Endothelial cell of umbilical vein (primary cell): ENCODE data around the gene SLC39A9. TPM values are rescaled to one million over a fixed set of nuclear protein-coding genes. Genes with fewer than 3 reads are reported as not detected.

ENCODE experiments used
- BruUV-seq: library from RNA; stranded (reverse); fragments of 400-500 nt; replicated peaks from 2 replicates; lab custom pipeline; 2021; lab: Mats Ljungman, UMichigan
- CTCF ChIA-PET: fragments of 300-600, 350-600 bp; sonication (Branson Sonifier 250); formaldehyde crosslinking; loops from one replicate; lab custom pipeline; 2021; ENCODE audit warnings: antibody characterized with exemption, inconsistent platforms; lab: Charles Lee
- POLR2A ChIA-PET: fragments of 300-600, 350-600 bp; sonication (Branson Sonifier 250); formaldehyde crosslinking; loops from one replicate; lab custom pipeline; 2021; ENCODE audit warnings: antibody characterized with exemption, inconsistent platforms; lab: Charles Lee
- DNase-seq: peaks from one replicate; pipeline ENCODE4 v3.0.0-alpha.2; 2011; ENCODE audit warnings: low read depth, low spot score
- FAIRE-seq: peaks from 2 replicates; lab custom pipeline; 2011; peaks lifted over from hg19 to GRCh38; lab: Jason Lieb, UNC
- H2AFZ ChIP-seq: 2 replicates; pipeline ENCODE4 v1.6.0; 2012; ENCODE audit warnings: low read depth, low read length, control low read depth, inconsistent platforms
- H3K27ac ChIP-seq: 2 replicates; pipeline ENCODE4 v1.5.1; 2011; ENCODE audit warnings: low read depth, mild to moderate bottlenecking, control low read depth, low read length, moderate library complexity; ENCODE audit not compliant: insufficient read depth
- H3K27me3 ChIP-seq, 2 experiments: 2 replicates each; pipeline versions ENCODE4 v1.6.0 to v1.6.1; 2011; ENCODE audit warnings: low read length in 2 of 2, mixed read lengths in 1 of 2; ENCODE audit not compliant: control insufficient read depth in 2 of 2, insufficient read depth in 2 of 2
- H3K36me3 ChIP-seq, 2 experiments: 2 replicates in 1 of 2; 3 replicates in 1 of 2; pipeline ENCODE4 v1.5.1; 2011; ENCODE audit warnings: low read length in 2 of 2, mild to moderate bottlenecking in 1 of 2, moderate library complexity in 1 of 2; ENCODE audit not compliant: control insufficient read depth in 2 of 2, insufficient read depth in 2 of 2; ENCODE audit errors: extremely low read depth in 1 of 2
- H3K4me1 ChIP-seq: 3 replicates; pipeline ENCODE4 v1.5.1; 2011; ENCODE audit warnings: mild to moderate bottlenecking, low read length; ENCODE audit not compliant: control insufficient read depth, insufficient read depth; ENCODE audit errors: extremely low read depth
- H3K4me2 ChIP-seq: 2 replicates; pipeline ENCODE4 v1.6.1; 2011; ENCODE audit warnings: low read length, control low read depth, mixed read lengths; ENCODE audit not compliant: insufficient read depth
- H3K4me3 ChIP-seq, 3 experiments: fragments of 200-600 bp in 1 of 3; sonication (generic), shearing (Covaris generic) in 1 of 3; replicated peaks in 1 of 3; 2 replicates each; pipeline ENCODE4 v1.5.1; 2011 to 2016; ENCODE audit warnings: control low read depth in 3 of 3, low read length in 3 of 3, mild to moderate bottlenecking in 2 of 3, inconsistent platforms in 1 of 3, low read depth in 1 of 3, moderate library complexity in 1 of 3; ENCODE audit not compliant: insufficient read depth in 1 of 3
- H3K79me2 ChIP-seq: 2 replicates; pipeline ENCODE4 v1.6.0; 2012; ENCODE audit warnings: low read length, inconsistent platforms; ENCODE audit not compliant: control insufficient read depth, insufficient read depth
- H3K9ac ChIP-seq: replicated peaks from 2 replicates; pipeline ENCODE3; 2011; ENCODE audit warnings: low read length, control low read depth; ENCODE audit not compliant: insufficient read depth; ENCODE audit errors: extremely low read depth
- H3K9me1 ChIP-seq: replicated peaks from 3 replicates; pipeline ENCODE4 v1.6.0; 2011; ENCODE audit warnings: mild to moderate bottlenecking, low read length; ENCODE audit not compliant: control insufficient read depth, insufficient read depth; ENCODE audit errors: extremely low read depth
- H3K9me3 ChIP-seq: replicated peaks from 2 replicates; pipeline ENCODE4 v1.5.1; 2012; ENCODE audit warnings: low read length, inconsistent platforms; ENCODE audit not compliant: control insufficient read depth, insufficient read depth
- H4K20me1 ChIP-seq: replicated peaks from 2 replicates; pipeline ENCODE3; 2011; ENCODE audit warnings: mild to moderate bottlenecking, low read length; ENCODE audit not compliant: control insufficient read depth, insufficient read depth; ENCODE audit errors: extremely low read depth
- EZH2 ChIP-seq: IDR thresholded peaks from 2 replicates; pipeline ENCODE4 v1.6.1; 2012; ENCODE audit warnings: borderline replicate concordance, low read depth, mild to moderate bottlenecking, moderate library complexity, low read length, inconsistent platforms; ENCODE audit not compliant: severe bottlenecking
- FOS ChIP-seq: IDR thresholded peaks from 2 replicates; pipeline ENCODE4 v1.6.1; 2011; ENCODE audit warnings: mild to moderate bottlenecking, low read length, moderate library complexity, borderline replicate concordance; ENCODE audit not compliant: insufficient read depth
- GATA2 ChIP-seq: IDR thresholded peaks from 2 replicates; pipeline ENCODE4 v1.7.0; 2011; ENCODE audit warnings: low read depth, mild to moderate bottlenecking, moderate library complexity, mixed read lengths, low read length; ENCODE audit not compliant: insufficient read length, insufficient read depth
- JUN ChIP-seq: IDR thresholded peaks from 2 replicates; pipeline ENCODE4 v1.6.1; 2011; ENCODE audit warnings: borderline replicate concordance, low read depth; ENCODE audit not compliant: insufficient read length, insufficient read depth
- MYC ChIP-seq: IDR thresholded peaks from one replicate; pipeline ENCODE4 v1.6.1; 2011; ENCODE audit warnings: mild to moderate bottlenecking, low read depth, low read length
- POLR2A ChIP-seq: IDR thresholded peaks from 2 replicates; pipeline ENCODE4 v1.6.1; 2012; ENCODE audit warnings: low read depth, mild to moderate bottlenecking, control low read depth, low read length
- POLR2AphosphoS5 ChIP-seq: IDR thresholded peaks from 2 replicates; pipeline ENCODE4 v1.6.1; 2012; ENCODE audit warnings: low read depth, mild to moderate bottlenecking, control low read depth, low read length, moderate library complexity; ENCODE audit not compliant: insufficient read depth
- dilution Hi-C: fragments of 300-500 bp; cut with MboI; formaldehyde crosslinking; loops from one replicate; pipeline ENCODE4 v1.15.0; 2019; ENCODE audit warnings: low sequenced_read_pairs; ENCODE audit not compliant: extremely low pct_ligation_motif_present
- intact Hi-C: fragments of 100-400 bp; cut with micrococcal nuclease; formaldehyde crosslinking; loops from one replicate; pipeline ENCODE4 v1.10.0; 2022
- polyA plus RNA-seq, 4 experiments: library from polyadenylated mRNA; depleted of rRNA in 3 of 4; stranded (reverse) in 3 of 4; unstranded in 1 of 4; fragments of >200 nt; gene quantifications; 2 replicates each; pipeline versions ENCODE4 v1.2.1 to v1.2.3, GENCODE V29; 2011 to 2012; ENCODE audit warnings: missing spikeins in 1 of 4
- total RNA-seq: library from RNA; stranded (reverse); gene quantifications from 2 replicates; pipeline ENCODE4 v1.2.3, GENCODE V29; 2021
- TF ChIP-seq, protein P1 (sequence below): IDR thresholded peaks from 2 replicates; pipeline ENCODE4 v1.6.1; 2011; ENCODE audit not compliant: insufficient read depth, insufficient read length
- TF ChIP-seq, protein P2 (sequence below), 2 donors: IDR thresholded peaks; 1 replicate in 1 of 2; 2 replicates in 1 of 2; pipeline ENCODE4 v1.5.1; 2011; ENCODE audit warnings: low read length in 2 of 2, mild to moderate bottlenecking in 2 of 2, moderate library complexity in 2 of 2, control low read depth in 1 of 2, inconsistent platforms in 1 of 2, low read depth in 1 of 2; ENCODE audit not compliant: insufficient read depth in 1 of 2; ENCODE audit errors: extremely low read depth in 1 of 2

Gene SLC39A9
- total and polyA plus RNA-seq, 2 donors (not counting 3 experiments of a cell fraction or from before 2014, with no cell fraction given): 39.8 to 55.2 TPM

DNA sequence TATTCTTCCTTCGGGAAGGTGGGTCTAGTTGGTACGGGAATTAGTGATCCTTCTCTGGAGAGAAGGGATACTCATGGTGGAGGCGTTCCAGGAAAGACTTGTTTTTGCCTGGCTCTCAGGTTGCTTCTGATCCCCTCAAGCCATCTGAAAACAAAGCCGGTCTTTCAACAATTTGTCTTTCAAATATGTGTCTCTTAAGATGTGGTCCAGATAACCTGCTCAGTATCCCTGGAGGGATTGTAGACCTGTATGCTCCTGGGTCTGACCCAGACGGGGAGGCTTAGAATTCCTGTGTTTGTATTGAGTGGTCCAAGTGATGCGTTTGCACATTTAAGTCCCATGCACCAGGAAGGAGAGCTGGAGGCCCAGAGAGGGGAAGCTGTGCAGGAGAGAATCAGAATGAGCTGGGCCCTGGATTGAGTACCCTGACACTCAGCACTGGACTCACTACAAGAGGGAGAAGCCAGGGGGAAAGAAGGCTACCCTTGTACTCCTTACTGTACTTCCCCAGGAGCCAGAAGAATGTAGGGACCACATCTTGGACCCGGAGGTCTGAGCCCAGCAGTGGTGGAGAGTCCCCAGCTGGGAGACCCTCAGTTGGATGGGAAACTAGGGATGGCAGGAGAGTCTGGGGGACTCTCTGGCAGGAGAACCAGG lies 40.8 kb upstream of the SLC39A9 start:
- H3K27ac ChIP-seq: no peak overlapping the region
- H3K4me2 ChIP-seq: no peak overlapping the region
- FAIRE-seq: no peak
- H2AFZ ChIP-seq: no peak overlapping the region
- intact Hi-C loops (no loop called here), dilution Hi-C loops (no loop called here)
- TF ChIP-seq, protein P1, sequence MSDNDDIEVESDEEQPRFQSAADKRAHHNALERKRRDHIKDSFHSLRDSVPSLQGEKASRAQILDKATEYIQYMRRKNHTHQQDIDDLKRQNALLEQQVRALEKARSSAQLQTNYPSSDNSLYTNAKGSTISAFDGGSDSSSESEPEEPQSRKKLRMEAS: no peak
- TF ChIP-seq, protein P2, sequence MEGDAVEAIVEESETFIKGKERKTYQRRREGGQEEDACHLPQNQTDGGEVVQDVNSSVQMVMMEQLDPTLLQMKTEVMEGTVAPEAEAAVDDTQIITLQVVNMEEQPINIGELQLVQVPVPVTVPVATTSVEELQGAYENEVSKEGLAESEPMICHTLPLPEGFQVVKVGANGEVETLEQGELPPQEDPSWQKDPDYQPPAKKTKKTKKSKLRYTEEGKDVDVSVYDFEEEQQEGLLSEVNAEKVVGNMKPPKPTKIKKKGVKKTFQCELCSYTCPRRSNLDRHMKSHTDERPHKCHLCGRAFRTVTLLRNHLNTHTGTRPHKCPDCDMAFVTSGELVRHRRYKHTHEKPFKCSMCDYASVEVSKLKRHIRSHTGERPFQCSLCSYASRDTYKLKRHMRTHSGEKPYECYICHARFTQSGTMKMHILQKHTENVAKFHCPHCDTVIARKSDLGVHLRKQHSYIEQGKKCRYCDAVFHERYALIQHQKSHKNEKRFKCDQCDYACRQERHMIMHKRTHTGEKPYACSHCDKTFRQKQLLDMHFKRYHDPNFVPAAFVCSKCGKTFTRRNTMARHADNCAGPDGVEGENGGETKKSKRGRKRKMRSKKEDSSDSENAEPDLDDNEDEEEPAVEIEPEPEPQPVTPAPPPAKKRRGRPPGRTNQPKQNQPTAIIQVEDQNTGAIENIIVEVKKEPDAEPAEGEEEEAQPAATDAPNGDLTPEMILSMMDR (IDR thresholded peaks at IDR 0.05; ENCODE audit: extremely low read depth in 1 of 2, insufficient read depth in 1 of 2, low read depth in 1 of 2, low read length in 2 of 2): no peak
- TF ChIP-seq POLR2A (no peak), MYC (no peak), JUN (no peak), FOS (no peak), GATA2 (no peak), POLR2AphosphoS5 (no peak), EZH2 (no peak)
- H3K27me3 ChIP-seq: peaks cover 2 to 5% of the 10 kb centered on the region in 2 experiments
- H3K9me1 ChIP-seq: no peaks in the 10 kb centered on the region
- no peak for DNase-seq
- ChIA-PET POLR2A (interaction anchor here (0.6 kb wide), 1 partner anchor 447 kb away, joined by 7 read pairs; no protein-coding TSS in a partner anchor), CTCF (interaction anchor here (1.2 to 4.2 kb wide), 4 partner anchors 10 to 115 kb away, joined by 3 to 18 read pairs (median 5); no protein-coding TSS in a partner anchor)
- no peaks in the 10 kb centered on the region for H3K4me1 ChIP-seq
- no peak overlapping the region for H3K4me3 ChIP-seq
- no peaks in the 10 kb centered on the region for H3K36me3 ChIP-seq
- H3K9me3 ChIP-seq: no peaks in the 10 kb centered on the region
- H3K9ac ChIP-seq: no peak overlapping the region
- no peaks in the 10 kb centered on the region for H3K79me2 ChIP-seq
- no peaks in the 10 kb centered on the region for H4K20me1 ChIP-seq
- no TSS peak for BruUV-seq
